GM19468 (cell line): ENCODE results near the gene NECAB2.

Experiments used
- ATAC-seq: cut with Tn5 transposase; IDR thresholded peaks from one replicate; pipeline ENCODE4 v1.9.1; 2021; ENCODE audit warnings: mild to moderate bottlenecking, moderate library complexity, moderate number of reproducible peaks; ENCODE audit not compliant: unreplicated experiment; ENCODE audit errors: extremely low read depth

The NECAB2 gene

DNA sequence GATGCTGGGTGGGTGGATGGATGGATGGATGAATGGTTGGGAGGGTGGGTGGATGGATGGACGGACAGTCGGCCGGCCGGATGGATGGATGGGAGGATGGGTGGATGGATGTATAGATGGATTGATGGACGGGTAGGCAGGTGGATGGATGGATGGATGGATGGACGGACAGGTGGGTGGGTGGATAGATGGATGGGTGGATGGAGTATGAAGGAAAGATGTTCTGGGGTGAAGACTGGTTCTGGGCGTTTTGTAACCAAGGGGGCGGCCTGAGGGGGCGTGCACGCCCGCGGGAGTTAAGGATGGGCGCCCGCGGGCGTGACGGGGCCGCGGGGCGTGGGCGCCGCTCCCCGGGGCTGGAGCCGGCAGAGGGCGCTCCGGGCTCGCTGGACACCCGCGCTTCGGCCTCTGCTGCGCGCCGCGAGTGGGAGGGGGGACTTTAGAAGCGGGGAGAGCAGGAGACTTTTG is at the start of gene NECAB2:
Gene NECAB2 (plus strand): TSS at position 407 of the 468 bp plus-strand sequence. CDS start 405 bp downstream, outside the sequence.
- no peak for ATAC-seq

- ATAC-seq = no peak
These were observed 47.1 kb upstream of the NECAB2 start for GRCh38 chr16:83920894-83921491.

- no peak for ATAC-seq
These were observed 44.3 kb upstream of the NECAB2 start for GRCh38 chr16:83923581-83924365.

GRCh38 chr16:83924686-83925085 is 43.4 kb upstream of the NECAB2 start:
- ATAC-seq = no peak

DNA sequence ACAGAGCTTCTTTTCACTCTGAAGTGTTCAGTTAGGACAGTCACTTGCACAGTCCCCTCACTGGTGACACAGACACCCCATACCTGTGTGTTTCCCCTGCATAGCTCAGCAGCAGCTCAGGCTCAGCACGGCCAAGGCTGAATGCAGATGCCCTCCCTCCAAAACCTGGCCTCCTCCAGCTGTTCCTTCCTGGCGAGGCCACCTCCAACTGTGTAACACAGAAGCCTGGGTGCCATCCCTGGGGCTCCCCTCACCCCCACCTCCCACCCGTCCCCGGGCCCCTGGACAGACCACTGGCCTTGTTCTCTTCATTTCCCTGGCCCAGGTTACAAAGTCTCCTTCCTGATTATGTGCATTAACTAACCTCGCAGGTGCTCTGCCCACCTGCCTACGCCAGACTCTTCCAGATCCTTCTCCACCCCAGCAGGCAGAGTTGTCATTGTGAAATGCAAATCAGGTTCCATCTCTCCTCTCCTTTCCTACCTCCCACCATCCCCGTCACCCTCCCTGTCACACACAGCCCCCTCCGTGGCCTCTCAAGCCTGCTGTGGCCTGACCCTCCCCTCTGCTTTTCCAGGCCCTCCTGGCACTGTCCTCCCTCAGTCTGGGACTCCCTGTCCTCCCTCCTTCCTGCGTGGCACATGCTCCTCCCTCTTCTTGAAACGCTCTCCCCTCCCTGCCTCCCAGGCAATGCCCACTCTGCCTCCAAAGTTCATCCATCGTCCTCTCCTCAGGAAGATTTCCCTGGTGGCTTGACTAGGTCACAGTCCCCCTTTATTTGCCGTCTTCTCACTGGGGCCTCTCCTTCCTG is 42.7 kb upstream of the NECAB2 start:
- no peak for ATAC-seq

DNA sequence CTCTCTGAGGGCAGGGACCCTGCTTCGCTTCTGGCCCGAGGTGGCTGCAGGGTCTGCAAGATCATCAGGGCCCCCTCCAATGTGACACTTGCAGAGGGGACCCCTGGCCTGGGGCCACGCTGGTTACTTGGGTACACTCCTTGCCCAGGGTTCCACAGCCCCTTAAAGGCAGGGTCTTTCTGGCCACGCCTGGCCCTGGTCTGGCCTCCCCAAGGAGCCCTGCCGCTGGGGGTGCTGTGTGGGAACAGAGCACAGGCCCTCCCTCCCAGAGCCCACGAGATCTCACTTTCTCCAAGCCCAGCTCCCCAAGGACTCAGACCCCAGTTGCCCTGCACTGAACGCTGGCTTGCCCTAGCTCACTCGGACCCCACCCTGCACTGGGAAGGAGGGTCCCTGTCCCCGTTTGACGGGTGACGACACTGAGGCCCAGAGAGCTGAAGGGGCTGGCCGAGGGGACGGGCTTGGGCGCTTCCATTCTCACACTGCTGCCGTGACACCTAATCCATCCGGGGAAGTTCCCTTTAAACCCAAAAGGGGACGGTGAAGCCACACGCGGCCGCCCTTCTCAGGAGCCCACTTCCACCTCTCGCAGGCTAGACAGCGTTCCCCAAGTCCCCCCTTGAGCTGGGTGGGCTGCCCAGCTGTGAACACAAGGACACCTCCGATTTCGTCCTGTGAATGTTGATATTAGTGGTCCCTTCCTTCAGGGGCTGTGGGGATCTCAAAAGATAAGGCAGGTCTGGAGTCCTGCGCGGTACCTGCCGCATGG is 41.9 kb upstream of the NECAB2 start:
- no peak for ATAC-seq

DNA sequence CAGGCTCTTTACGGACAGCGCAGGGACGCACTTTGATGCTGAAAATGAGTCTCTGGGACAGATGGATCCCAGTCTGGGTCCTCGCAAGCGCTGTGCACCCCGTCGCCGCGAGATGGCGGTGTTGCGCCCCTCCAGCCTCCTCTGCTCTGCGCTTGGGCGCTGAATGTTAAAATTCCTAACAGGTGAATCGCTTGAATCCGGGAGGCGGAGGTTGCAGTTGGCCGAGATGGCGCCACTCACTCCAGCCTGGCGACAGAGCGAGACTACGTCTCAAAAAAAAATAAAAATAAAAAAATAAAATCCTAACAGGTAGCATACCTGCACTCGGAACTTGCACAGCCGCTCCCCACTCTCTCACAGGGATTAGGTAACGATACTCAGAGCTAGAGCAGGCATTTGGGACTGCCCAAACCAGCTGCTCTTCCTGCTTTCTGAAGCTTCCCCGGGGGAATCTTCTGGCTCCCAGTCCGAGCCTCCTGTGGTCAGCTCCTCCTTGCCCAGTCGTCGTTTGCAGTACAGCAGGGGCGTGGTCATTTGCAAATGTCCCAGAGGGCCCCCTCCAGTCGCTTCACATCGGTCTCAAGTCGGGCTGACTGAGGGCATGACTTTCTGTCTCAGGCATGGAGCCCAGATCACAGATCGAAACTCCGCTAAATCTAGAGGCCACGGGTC is 41.2 kb upstream of the NECAB2 start:
- ATAC-seq = no peak

- ATAC-seq = no peak
These were observed 39.5 kb upstream of the NECAB2 start for GRCh38 chr16:83928341-83929055.

GRCh38 chr16:83929811-83930555 is 38.1 kb upstream of the NECAB2 start:
- ATAC-seq = no peak

GRCh38 chr16:83930730-83931500 is 37.1 kb upstream of the NECAB2 start:
- ATAC-seq = no peak

GRCh38 chr16:83931556-83931955 is 36.5 kb upstream of the NECAB2 start:
- ATAC-seq = no peak

DNA sequence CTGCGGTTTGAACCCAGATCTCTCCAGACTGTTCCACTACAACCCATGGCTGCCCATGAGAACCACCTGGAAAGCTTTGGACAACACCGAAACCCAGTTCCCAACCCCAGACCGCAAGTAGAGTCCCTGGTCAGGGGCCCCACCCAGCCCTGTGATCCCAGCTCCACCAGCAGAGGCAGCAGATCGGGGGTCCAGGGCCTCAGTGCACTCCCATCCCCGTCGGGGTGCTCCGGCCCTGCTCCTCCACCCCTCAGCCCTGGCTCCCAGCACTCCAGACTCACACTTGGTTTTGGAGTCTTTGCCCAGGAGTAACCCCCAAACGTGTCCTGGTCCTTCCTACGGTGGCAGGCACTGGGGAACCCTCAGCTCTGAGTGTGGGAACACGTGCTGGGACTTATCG is 35.7 kb upstream of the NECAB2 start:
- ATAC-seq = no peak

- ATAC-seq = no peak
These were observed 34.9 kb upstream of the NECAB2 start for GRCh38 chr16:83932955-83933673.

- ATAC-seq = no peak
These were observed 34.0 kb upstream of the NECAB2 start for GRCh38 chr16:83933885-83934683.

DNA sequence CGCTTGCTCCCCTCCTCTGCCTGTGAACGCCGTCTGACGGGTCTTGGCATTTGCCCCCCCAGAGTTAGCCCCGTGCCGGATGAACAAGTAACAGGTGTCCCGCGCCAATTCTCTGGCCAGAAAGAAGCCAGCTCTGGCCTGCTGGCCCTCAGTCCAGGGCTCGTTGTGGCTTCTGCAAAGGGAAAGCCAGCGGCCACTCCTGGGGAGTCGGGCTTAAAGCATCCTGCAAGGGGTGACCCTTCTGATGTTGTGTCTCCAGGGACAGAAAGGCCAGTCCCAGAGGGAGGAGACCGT is 33.4 kb upstream of the NECAB2 start:
- ATAC-seq = no peak
